GM18870 (cell line): ENCODE results near the gene ICAM2.

Experiments
- ATAC-seq: cut with Tn5 transposase; IDR thresholded peaks from one replicate; pipeline ENCODE4 v1.9.1; 2021; ENCODE audit warnings: moderate library complexity; ENCODE audit not compliant: unreplicated experiment

The ICAM2 gene

DNA sequence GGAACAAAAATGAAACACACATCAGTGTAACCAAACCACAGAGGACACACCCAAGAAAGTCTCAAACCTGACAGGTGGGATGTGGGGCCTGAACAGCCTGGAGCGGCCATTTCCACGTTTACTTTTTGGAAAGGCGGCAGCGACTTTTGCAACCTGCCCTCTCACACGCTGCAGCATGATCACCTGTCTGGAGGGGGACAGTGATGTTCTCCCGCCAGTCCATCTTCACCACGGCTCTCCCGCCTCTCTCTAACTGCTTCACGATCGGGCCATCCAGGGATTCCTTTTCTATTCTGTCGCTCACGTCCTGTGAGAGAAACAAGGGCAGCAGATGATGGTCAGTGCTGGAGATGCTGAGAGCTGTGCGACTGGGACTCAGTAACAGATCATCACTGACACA lies 24.7 kb upstream of the ICAM2 start:
- ATAC-seq, result no peak

GRCh38 chr17:64042700-64043485 lies 22.5 kb upstream of the ICAM2 start:
- ATAC-seq, result no peak

DNA sequence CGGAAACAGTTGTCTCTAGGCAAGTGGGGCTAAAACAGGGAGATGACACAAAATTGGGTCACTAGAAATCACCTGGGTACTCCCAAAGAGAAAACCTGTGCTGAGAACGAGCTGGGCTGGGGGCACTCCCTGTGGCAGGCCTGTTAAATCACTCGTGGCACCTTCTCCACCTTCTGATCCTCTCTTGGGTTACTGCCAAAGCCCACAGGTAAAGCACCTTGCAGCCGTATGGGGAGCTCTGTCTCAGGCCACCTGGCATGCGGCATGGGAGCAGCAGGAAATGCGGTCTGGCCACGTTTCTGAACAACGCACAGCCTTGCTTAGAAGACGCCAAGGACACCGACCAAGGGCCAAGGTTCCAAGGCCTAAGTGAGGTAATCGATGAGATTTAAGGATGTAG lies 21.5 kb upstream of the ICAM2 start:
- ATAC-seq, result no peak

- ATAC-seq, result no peak
Measured at GRCh38 chr17:64040206-64040605, 19.8 kb upstream of the ICAM2 start.

DNA sequence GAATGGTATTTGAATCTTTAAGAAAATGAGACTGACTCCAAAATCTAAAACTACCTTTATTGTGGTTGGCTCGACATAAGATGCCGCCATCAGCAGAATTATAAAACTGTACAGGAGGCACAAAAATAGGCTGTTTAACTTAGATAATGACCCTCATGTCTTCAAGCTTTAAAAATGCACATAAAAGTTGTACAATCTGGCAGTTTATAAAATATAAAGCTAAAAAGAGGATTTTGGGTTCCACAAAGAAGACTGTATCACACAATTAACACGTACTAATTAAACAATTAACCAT lies 18.6 kb upstream of the ICAM2 start:
- no peak for ATAC-seq

- ATAC-seq, result no peak
Measured at GRCh38 chr17:64038331-64039105, 18.1 kb upstream of the ICAM2 start.

GRCh38 chr17:64037802-64038201 lies 17.4 kb upstream of the ICAM2 start:
- no peak for ATAC-seq

DNA sequence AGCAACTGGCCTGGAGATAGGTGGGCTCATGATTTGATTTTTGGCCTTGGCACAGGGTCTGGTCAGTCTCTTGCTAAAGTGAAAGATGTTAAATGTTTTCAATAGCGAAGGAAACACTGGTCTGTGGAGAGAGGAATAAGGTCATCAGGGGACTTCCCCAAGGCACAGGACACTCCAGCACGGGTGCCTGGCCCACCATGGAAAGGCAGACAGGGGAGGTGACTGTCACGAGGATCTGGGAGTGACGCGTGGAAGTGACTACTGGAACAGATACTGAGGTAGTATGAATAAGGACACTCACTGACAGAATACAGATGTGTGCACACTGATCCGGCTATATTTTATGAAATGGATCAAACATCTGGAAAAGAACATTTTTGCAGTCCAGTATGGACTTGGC lies 16.7 kb upstream of the ICAM2 start:
- ATAC-seq, result no peak

- no peak for ATAC-seq
Measured at GRCh38 chr17:64036198-64036922, 15.9 kb upstream of the ICAM2 start.

DNA sequence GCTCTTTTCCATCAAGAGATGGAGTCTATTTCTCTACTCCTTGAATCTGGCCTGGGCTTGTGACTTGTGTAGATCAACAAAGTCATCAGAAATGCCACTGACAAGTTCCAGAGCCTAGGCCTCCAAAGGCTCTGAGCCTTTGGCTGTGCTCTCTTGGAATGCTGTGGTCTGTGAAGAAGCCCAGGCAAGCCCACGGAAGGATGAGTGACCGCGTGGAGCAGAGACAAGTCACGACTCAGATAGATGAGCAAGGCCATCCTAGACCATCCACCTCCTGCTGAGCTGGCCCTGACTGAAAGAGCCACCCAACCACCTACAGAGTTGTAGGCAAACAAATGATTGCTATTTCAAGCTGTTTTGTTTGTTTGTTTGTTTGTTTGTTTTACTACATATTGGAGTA lies 11.6 kb upstream of the ICAM2 start:
- ATAC-seq, result no peak

- ATAC-seq, result no peak
Measured at GRCh38 chr17:64028874-64029464, 8.5 kb upstream of the ICAM2 start.

- no peak for ATAC-seq
Measured at GRCh38 chr17:64025732-64026294, 5.4 kb upstream of the ICAM2 start.

- ATAC-seq, result no peak
Measured at GRCh38 chr17:64024781-64025731, 4.6 kb upstream of the ICAM2 start.

GRCh38 chr17:64024215-64024654 lies 3.8 kb upstream of the ICAM2 start:
- no peak for ATAC-seq

DNA sequence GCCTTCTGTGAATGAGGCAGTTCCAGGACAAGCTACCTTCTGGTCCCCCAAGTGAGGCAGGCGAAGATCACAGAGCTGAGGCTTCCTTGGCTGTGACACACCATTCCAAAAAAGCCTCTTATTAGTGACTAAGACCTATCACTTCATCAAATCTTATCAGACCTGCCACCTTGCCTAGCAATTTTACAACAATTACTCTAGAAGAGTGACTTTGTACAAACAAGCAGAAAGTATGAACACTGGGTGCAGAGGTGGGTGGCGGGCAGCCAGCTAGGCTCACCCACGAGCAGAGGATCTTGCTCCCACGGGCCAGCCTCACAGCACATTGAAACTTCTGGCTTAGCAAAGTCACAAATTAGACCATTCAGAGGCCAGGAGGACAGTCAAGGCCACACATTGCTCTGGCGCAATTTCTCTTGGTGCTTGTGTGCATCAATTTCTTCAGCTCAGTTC lies 2.2 kb upstream of the ICAM2 start:
- no peak for ATAC-seq

GRCh38 chr17:64019551-64019961 lies 877 bp downstream of the ICAM2 start:
- ATAC-seq, result peak; percentile 17

- no peak for ATAC-seq
Measured at GRCh38 chr17:64017381-64017980, 3.0 kb downstream of the ICAM2 start.

DNA sequence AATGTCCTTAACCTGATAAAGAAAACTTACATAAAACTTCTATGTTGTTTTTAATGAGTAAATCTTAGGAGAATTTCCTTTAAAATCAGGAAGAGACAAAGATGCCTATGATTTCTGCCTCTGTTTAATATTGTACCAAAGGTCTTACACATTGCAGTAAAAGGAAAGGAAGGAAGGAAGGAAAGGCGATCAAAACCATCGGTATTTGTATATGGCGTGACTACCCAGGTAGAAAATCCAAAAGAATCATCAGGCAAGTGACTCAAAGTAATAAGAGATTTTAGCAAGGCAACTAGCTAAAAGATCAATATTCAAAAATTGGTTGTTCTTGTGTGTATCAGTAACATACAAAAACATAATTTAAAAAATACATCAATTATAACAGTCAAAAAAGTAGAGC lies 3.5 kb downstream of the ICAM2 start:
- ATAC-seq, result no peak

DNA sequence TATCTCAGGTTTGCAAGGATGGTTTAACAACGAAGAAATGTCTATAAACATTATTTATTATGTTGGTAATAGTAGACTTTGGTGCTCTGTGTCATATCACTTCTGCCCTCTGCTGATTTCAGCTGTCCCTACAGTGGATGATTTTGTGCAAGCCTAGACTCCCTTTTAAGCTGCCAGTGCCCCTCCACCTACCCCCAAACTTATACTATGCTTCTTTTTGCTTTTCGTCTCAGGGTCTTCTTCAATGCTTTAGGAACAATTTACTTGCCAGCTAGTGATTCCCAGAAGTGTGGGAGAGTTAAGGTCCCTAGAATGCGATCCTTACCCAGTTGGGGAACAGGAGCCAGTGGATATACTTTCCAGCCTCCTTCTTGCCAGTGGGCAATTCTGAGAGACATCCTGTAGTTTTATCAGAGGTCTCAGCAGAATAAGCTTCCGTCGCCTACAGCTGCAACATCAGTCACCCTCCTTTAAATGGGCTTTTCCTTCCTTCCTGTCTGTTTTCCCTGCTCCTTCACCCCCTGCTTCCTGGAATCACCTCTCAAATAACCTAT lies 4.1 kb downstream of the ICAM2 start:
- ATAC-seq, result no peak
